NB4 (cell line): ENCODE data around the gene POU2F1.

Experiments used
- DNase-seq: peaks from one replicate; pipeline ENCODE4 v3.0.0; 2010; ENCODE audit warnings: low read depth
- H3K4me3 ChIP-seq: one replicate; pipeline ENCODE4 v1.5.1; 2011; ENCODE audit warnings: mild to moderate bottlenecking, low read depth, low read length, moderate library complexity
- CTCF ChIP-seq: IDR thresholded peaks from one replicate; pipeline ENCODE4 v1.5.1; 2012; ENCODE audit warnings: low read depth, low read length
- MYC ChIP-seq: IDR thresholded peaks from 2 replicates; pipeline ENCODE4 v1.6.1; 2011; ENCODE audit warnings: low read depth, low read length
- POLR2A ChIP-seq: IDR thresholded peaks from 2 replicates; pipeline ENCODE4 v1.6.1; 2011; ENCODE audit warnings: mild to moderate bottlenecking; ENCODE audit not compliant: insufficient read length; ENCODE audit errors: extremely low read depth
- TF ChIP-seq, protein P1 (sequence below): IDR thresholded peaks from 2 replicates; pipeline ENCODE4 v1.6.1; 2011; ENCODE audit warnings: low read depth, low read length

The POU2F1 gene

DNA sequence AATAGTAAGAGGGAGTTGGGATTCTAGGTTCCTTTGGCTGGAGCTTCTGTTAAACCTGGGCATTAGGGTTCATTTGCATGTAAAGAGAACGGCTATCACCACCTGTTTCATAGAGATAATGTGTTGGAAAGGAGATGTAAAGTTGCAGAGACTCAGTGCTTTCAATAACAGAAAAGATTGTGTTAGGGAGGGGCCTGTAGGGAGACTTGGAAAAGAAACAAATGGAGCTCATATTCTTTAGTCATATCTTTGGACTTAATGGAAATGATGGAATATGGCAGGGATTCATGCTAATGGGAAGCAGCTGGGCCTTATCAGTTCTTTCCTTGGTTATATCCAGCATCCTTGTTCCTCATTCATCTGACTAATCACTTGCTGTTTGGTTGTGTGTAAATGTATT lies 152.7 kb downstream of the POU2F1 start:
- DNase-seq, result no peak
- H3K4me3 ChIP-seq, result no peak overlapping the region
- TF ChIP-seq MYC (no peak), POLR2A (no peak), CTCF (no peak)
- TF ChIP-seq, protein P1, sequence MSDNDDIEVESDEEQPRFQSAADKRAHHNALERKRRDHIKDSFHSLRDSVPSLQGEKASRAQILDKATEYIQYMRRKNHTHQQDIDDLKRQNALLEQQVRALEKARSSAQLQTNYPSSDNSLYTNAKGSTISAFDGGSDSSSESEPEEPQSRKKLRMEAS, result no peak

- no peak for TF ChIP-seq POLR2A
- TF ChIP-seq CTCF, result no peak
- TF ChIP-seq, protein P1, result no peak
- no peak for TF ChIP-seq MYC
- H3K4me3 ChIP-seq, result no peak overlapping the region
- DNase-seq, result no peak
Observed at GRCh38 chr1:167373986-167374385, 153.3 kb downstream of the POU2F1 start.

GRCh38 chr1:167375949-167376348 lies 155.3 kb downstream of the POU2F1 start:
- H3K4me3 ChIP-seq, result no peak overlapping the region
- DNase-seq, result no peak
- TF ChIP-seq CTCF (no peak), POLR2A (no peak), MYC (no peak)
- TF ChIP-seq, protein P1, result no peak

- H3K4me3 ChIP-seq, result no peak overlapping the region
- DNase-seq, result no peak
- TF ChIP-seq, protein P1, result no peak
- TF ChIP-seq POLR2A (no peak), MYC (no peak), CTCF (no peak)
Observed at GRCh38 chr1:167387251-167387910, 166.7 kb downstream of the POU2F1 start.

DNA sequence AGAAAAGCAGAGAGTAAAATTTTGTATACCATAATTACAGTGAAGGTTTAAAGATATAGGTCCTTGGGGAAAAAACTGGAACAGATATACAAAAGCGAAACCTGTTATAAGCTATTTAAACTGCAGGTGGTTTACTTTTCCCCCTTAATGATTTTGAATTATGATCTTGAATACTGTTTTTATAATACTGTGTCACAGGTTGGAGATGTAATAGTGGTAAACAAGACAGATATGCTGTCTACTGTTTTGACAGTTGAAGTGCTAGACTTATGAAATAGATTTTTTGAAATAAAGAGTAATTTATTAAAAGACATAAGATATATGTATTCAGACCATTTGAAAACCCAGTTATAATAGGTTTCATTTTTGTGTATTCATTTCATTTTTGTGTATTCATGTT lies 168.3 kb downstream of the POU2F1 start:
- no peak for DNase-seq
- H3K4me3 ChIP-seq, result no peak overlapping the region
- TF ChIP-seq MYC (no peak), CTCF (no peak), POLR2A (no peak)
- TF ChIP-seq, protein P1, result no peak
